ENCODE results near the gene MYLK4. TPM values are rescaled to one million over a fixed set of nuclear protein-coding genes. Genes with fewer than 3 reads are reported as not detected.

MYLK4 gene
- total RNA-seq, 2 donors from 2014 or later = 0.20 to 0.35 TPM

DNA sequence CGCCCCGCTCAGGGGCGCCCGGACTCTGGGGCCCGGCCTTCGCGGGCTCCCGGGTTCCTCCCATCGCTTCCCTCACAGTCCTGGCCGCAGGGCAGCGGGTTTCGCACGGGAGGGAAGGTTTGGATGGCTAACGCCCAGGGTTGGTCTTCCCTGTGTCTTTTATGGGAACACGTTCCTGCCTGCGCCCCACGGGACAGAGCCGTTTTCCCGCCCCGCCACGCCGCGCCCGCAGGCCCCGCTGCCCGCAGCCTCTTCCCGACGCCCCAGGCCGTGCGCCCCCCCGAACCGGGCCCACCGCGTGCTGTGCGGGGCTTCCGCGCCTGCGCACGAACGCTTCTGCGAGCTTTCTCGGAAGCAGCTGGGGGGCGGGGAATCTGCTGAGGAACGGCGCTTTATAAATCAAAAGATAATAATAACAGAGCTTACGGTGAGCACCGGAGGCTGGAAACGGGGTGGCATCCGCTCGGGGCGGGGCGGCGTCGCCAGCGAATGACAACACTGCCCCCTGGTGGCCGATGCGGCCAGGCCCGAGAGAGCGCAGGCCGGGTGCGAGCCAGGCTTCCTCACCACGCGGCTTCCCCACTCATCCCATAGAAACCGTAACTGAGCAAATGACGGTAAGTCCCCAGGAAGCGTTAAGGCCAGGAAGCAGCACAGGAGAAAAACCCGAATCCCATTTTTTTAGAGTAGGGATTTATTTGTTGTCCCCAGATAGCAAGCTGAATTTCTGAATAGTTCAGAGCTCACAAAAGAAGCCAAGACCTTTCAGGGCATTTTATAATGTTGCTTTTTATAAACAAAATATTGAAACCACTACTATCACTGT lies 116.4 kb downstream of the MYLK4 start:
- H3K4me1 ChIP-seq = no peaks in the 10 kb centered on the region
- no peaks in the 10 kb centered on the region for H3K27me3 ChIP-seq
- H3K9me3 ChIP-seq = no peaks in the 10 kb centered on the region
- H3K4me3 ChIP-seq = peak overlapping the region; percentile 46
- intact Hi-C loops (cut with DNase I) = loop anchor here (10.0 kb wide), 2 partner anchors 180 to 280 kb away; no protein-coding TSS in a partner anchor
- TF ChIP-seq, protein P1, sequence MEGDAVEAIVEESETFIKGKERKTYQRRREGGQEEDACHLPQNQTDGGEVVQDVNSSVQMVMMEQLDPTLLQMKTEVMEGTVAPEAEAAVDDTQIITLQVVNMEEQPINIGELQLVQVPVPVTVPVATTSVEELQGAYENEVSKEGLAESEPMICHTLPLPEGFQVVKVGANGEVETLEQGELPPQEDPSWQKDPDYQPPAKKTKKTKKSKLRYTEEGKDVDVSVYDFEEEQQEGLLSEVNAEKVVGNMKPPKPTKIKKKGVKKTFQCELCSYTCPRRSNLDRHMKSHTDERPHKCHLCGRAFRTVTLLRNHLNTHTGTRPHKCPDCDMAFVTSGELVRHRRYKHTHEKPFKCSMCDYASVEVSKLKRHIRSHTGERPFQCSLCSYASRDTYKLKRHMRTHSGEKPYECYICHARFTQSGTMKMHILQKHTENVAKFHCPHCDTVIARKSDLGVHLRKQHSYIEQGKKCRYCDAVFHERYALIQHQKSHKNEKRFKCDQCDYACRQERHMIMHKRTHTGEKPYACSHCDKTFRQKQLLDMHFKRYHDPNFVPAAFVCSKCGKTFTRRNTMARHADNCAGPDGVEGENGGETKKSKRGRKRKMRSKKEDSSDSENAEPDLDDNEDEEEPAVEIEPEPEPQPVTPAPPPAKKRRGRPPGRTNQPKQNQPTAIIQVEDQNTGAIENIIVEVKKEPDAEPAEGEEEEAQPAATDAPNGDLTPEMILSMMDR (IDR thresholded peaks at IDR 0.05) = peak; percentile 99
- peak; percentile 88 for DNase-seq
- H3K9ac ChIP-seq (ENCODE audit: low read depth in 2 of 2, low read length in 2 of 2) = peak overlapping the region in 1 of 2 donors; percentile 47
- H3K27ac ChIP-seq = no peak overlapping the region
- no peaks in the 10 kb centered on the region for H3K36me3 ChIP-seq

DNA sequence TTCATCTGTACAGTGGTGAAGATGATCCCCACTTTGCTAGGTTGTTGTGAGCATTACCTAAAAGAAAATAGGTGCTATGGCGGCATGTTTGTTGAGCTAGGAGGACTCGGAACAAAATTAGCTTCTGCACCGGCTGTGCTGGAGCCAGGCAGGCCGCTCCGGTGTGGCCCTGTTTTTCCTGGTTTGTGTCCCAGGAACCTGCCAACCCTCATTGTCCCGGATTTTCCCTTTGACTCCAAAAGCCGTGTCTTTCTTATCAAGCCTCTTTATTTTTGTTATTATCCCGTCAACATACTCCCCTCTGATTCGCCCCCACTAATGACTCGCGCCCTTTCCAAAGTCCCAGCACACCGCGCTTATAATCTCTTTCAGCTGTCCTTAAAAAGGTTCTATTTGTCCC lies 117.0 kb downstream of the MYLK4 start:
- Histone ChIP-seq H3K9ac (ENCODE audit: low read depth in 2 of 2, low read length in 2 of 2) (peak overlapping the region in 1 of 2 donors; percentile 47), H3K27ac (no peak overlapping the region), H3K27me3 (no peaks in the 10 kb centered on the region), H3K4me1 (no peaks in the 10 kb centered on the region), H3K4me3 (peak overlapping the region; percentile 46), H3K36me3 (no peaks in the 10 kb centered on the region), H3K9me3 (no peaks in the 10 kb centered on the region)
- no peak for DNase-seq
- TF ChIP-seq, protein P1 (IDR thresholded peaks at IDR 0.05) = no peak
- intact Hi-C loops (cut with DNase I) = loop anchor here (10.0 kb wide), 2 partner anchors 179 to 279 kb away; no protein-coding TSS in a partner anchor

DNA sequence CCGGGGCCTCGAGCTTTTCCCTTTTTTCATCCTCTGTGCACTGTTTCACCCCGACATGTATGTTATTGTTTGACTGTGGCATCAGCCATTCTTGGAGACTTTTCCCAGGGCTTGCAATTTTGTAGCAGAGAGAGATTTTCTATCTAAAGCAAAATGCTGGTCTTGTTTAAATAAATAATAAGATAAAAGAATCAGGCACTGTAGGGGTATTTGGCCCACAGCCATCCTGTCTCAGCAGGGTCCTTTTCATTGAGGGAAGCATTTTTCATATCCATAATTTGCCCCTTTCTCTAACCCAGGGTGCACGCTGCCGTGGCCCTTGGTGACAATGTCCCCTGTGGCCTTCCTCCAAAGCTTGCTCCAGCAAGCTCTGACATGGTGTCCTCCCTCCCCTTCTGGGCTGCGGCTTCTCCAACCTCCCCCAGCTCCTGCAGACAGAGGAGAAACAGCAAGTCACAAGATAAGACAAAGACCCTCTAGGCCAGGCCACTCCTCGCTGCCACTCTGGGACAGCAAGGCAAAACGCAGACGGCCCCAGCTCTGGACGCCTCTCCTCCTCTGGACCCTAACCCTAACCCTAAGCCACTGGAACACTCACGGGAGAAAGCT lies 117.6 kb downstream of the MYLK4 start:
- Histone ChIP-seq H3K36me3 (no peaks in the 10 kb centered on the region), H3K4me3 (no peak overlapping the region), H3K9me3 (no peaks in the 10 kb centered on the region), H3K9ac (ENCODE audit: low read depth in 2 of 2, low read length in 2 of 2) (no peak overlapping the region), H3K27ac (no peak overlapping the region), H3K27me3 (no peaks in the 10 kb centered on the region), H3K4me1 (no peaks in the 10 kb centered on the region)
- intact Hi-C loops (cut with DNase I) = loop anchor here (10.0 kb wide), 2 partner anchors 178 to 278 kb away; no protein-coding TSS in a partner anchor
- no peak for DNase-seq
- TF ChIP-seq, protein P1 (IDR thresholded peaks at IDR 0.05) = no peak

DNA sequence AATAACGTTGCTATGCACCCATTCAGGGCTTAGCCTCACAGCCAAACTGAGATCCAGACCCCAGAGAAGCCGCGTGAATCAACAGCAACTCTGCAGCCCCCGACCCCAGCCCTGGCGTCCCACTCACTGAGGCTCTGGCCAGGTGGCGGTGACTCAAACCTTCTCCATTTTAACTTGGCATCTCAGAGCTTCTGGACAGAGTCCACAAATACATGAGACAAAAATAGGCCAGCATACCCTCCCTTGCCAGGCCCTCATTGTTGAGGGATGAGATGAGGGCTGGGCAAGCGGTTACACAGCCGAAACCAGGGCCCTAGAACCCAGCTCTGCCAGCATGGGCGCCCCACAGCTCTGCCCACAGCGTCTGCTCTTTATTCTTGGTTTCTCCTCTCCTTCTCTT lies 118.4 kb downstream of the MYLK4 start:
- intact Hi-C loops (cut with DNase I) = loop anchor here (10.0 kb wide), 2 partner anchors 178 to 278 kb away; no protein-coding TSS in a partner anchor

More for the DNA sequence above, 118.4 kb downstream of the MYLK4 start:
- H3K4me3 ChIP-seq = no peak overlapping the region
- no peaks in the 10 kb centered on the region for H3K27me3 ChIP-seq
- DNase-seq = no peak
- H3K9me3 ChIP-seq = no peaks in the 10 kb centered on the region
- TF ChIP-seq, protein P1 (IDR thresholded peaks at IDR 0.05) = no peak
- H3K4me1 ChIP-seq = no peaks in the 10 kb centered on the region
- no peak overlapping the region for H3K9ac ChIP-seq (ENCODE audit: low read depth in 2 of 2, low read length in 2 of 2)
- H3K36me3 ChIP-seq = no peaks in the 10 kb centered on the region
- H3K27ac ChIP-seq = no peak overlapping the region
